Measurements from ENCODE around the gene HIPK2.

HIPK2 gene

GRCh38 chr7:139713061-139713460, 64.7 kb downstream of the HIPK2 start:
- no peak for DNase-seq (ENCODE audit: low spot score)

- DNase-seq (ENCODE audit: low spot score): no peak
Measured at GRCh38 chr7:139711991-139712743, 65.6 kb downstream of the HIPK2 start.

DNA sequence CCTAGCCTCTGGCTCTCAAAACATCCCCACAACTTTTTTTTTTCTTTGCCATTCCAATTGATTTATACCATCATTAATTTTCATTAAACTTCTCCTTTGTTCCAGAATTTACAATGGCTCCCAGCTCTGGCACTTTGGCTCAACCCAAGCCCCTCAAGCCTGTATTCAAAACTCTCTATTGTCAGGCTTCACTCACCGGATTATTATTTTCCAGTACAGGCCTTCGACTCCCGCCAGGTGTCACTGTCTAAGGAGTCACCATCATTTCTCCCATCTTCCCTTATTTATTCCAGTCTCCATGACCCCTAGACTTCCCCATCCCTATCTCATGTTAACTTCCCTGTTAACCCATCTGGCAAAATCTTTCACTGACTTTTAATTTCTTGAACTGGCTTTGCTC, 67.8 kb downstream of the HIPK2 start:
- DNase-seq (ENCODE audit: low spot score): no peak

DNA sequence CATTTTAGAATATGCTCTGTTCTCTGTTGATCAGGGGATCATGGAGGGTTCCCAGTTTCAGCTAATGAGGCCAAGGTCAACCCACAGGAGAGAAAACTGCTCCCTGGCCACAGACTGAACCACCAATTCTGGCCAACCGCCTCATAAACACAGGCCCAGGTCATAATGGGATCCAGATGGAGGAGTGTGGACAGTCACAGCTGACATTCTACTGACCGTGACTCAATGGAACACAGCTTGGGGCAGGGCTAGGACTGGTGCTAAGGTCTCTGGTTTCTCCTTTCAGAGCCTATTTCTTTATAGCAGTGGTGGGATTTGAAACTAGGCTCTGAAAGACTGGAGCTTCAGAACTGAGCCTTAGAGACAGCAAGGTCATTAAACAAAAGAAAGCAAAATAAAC, 68.3 kb downstream of the HIPK2 start:
- no peak for DNase-seq (ENCODE audit: low spot score)

- no peak for DNase-seq (ENCODE audit: low spot score)
Measured at GRCh38 chr7:139708541-139708940, 69.3 kb downstream of the HIPK2 start.

- no peak for DNase-seq (ENCODE audit: low spot score)
Measured at GRCh38 chr7:139706837-139707236, 71.0 kb downstream of the HIPK2 start.

DNA sequence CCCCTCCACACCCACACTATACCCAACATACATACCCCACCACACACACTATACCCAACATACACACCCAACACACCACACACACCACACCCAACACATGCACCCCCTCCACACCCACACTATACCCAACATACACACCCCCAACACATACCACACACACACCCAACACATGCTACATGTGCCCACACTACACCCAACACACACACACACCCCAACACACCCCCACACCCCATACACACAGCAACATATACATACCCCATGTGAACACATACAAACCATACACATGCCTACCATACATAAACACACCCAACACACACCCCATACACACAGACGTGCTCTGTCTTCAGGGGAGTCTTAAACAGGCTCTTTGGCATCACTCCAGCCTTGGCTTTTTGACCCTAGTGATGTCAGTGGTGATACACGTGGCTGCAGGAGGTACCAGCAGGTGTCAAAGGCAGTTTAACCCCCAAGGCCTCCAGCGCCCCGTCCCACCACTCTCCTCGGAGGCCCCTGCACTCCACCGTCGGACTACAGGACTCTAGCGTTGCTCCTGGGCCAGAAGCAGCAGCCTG, 73.4 kb downstream of the HIPK2 start:
- no peak for DNase-seq (ENCODE audit: low spot score)

- no peak for DNase-seq (ENCODE audit: low spot score)
Measured at GRCh38 chr7:139703487-139704307, 74.1 kb downstream of the HIPK2 start.

GRCh38 chr7:139702811-139703486, 74.8 kb downstream of the HIPK2 start:
- no peak for DNase-seq (ENCODE audit: low spot score)

- no peak for DNase-seq (ENCODE audit: low spot score)
Measured at GRCh38 chr7:139702313-139702731, 75.5 kb downstream of the HIPK2 start.

- DNase-seq (ENCODE audit: low spot score): no peak
Measured at GRCh38 chr7:139701908-139702307, 75.9 kb downstream of the HIPK2 start.

GRCh38 chr7:139700505-139701235, 77.1 kb downstream of the HIPK2 start:
- DNase-seq (ENCODE audit: low spot score): no peak

- DNase-seq (ENCODE audit: low spot score): no peak
Measured at GRCh38 chr7:139699640-139700504, 77.9 kb downstream of the HIPK2 start.

DNA sequence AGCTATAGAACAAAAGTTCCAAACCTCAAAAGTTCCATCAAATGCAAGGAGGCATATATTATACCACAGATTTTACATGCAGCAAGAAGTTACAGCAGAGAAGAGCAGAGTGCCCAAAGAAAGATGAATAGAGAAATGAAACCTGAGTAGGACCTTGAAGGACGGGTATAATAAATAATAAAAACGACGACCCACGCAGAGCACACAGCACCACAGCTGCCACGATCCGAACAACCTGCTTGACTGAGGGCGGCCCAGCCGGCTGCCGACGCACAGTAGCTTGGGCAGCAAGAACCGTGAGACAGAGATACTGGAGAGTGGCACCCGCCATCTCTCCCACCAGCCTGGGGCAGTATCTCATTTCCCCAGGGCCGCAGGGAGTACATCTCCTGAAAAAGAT, 79.0 kb downstream of the HIPK2 start:
- DNase-seq (ENCODE audit: low spot score): no peak

DNA sequence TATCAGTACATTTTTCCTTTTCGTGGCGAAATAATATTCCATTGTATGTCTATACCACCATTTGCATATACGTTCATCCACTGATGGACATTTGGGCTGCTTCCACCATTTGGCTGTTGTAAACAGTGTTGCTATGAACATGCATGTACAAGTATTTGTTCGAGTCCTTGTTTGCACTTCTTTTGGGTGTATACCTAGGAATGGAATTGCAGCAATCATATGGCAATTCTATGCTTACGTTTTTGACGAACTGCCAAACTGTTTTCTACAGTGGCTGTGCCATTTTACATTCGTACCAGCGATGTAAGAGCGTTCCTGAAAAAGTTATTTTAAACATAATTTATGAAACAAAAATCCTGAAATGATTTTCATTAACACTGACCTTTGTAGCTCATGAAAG, 79.5 kb downstream of the HIPK2 start:
- no peak for DNase-seq (ENCODE audit: low spot score)

DNA sequence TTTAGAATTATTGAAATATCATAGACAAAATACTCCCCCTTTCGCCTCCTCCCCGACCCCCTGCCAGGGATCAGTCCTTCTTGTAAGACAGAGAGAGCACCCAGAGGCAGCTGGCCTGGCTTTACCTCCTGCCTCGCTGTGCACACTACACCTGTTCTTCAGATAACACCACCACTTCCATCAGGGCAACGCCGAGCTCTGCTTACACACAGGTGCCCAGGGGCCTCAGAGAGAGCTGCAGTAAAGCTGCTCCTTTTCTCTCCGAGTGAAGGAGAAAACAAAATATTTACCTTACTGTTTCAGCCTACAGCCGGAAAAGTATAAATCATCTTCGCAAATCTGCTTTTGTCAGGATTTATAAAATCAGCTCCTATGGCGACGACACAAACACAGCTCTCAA, 80.7 kb downstream of the HIPK2 start:
- no peak for DNase-seq (ENCODE audit: low spot score)

GRCh38 chr7:139696552-139696951, 81.2 kb downstream of the HIPK2 start:
- no peak for DNase-seq (ENCODE audit: low spot score)

- DNase-seq (ENCODE audit: low spot score): no peak
Measured at GRCh38 chr7:139695588-139695987, 82.2 kb downstream of the HIPK2 start.

DNA sequence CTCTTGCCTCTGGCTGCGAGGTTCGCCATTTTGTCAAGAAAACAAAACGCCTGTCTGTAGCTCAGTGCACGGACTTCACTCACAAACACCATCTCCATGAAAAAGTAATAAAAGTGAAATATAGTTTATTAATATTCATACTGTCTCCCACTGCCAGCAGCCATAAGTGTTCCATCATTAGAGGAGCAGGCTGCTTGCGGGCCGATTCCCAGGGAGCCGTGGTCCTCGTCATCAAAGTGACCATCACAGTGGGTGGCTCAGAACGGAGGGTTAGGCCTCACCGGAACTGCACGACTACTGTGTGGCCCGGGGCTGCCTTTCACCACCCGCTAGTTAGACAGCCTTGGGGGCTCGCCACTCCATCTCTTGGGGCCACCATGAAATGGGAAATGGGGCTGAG, 82.7 kb downstream of the HIPK2 start:
- DNase-seq (ENCODE audit: low spot score): no peak

DNA sequence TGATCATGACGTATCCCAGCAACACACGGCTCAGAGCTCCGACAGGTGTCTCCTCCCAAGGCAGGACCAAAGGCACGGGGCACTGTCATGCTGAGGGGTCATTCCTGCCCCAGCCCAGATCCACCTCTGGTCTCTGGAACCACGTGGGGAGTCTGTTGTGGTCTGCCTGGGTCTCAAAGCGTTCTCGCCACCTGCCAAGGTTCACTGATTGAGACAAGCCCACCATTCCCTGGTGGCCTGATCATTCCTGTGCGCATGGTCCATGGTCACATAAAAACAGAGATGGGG, 83.5 kb downstream of the HIPK2 start:
- DNase-seq (ENCODE audit: low spot score): no peak

Data from cerebellar cortex (tissue), 1 donor.